MCF 10A (cell line): Measurements from ENCODE around the gene CHRNE. TPM values are rescaled to one million over a fixed set of nuclear protein-coding genes. Genes with fewer than 3 reads are reported as not detected.

Experiments
- BruUV-seq: library from RNA; stranded (reverse); fragments of 400-500 nt; replicated peaks from 2 replicates; lab custom pipeline; 2021; lab: Mats Ljungman, UMichigan
- CTCF ChIA-PET: fragments of 300-600 bp; sonication (Branson Sonifier 250); formaldehyde crosslinking; extraction: SDS; loops from one replicate; lab custom pipeline; 2021; ENCODE audit warnings: antibody characterized with exemption, inconsistent platforms; lab: Yijun Ruan, JAX
- POLR2A ChIA-PET: fragments of 300-600, 350-650 bp; sonication (Branson Sonifier 250); formaldehyde crosslinking; extraction: SDS; loops from one replicate; lab custom pipeline; 2020; ENCODE audit warnings: antibody characterized with exemption, inconsistent platforms; lab: Yijun Ruan, JAX
- DNase-seq: peaks from one replicate; pipeline ENCODE4 v3.0.0-alpha.2; 2018; ENCODE audit not compliant: unreplicated experiment
- H3K27ac Mint-ChIP-seq: one replicate; pipeline ENCODE4 v1.8.0; 2022; ENCODE audit warnings: mild to moderate bottlenecking, low read depth, mixed read lengths; ENCODE audit not compliant: unreplicated experiment
- H3K27me3 Mint-ChIP-seq: one replicate; pipeline ENCODE4 v1.8.0; 2022; ENCODE audit warnings: mixed read lengths; ENCODE audit not compliant: insufficient read depth, unreplicated experiment
- H3K36me3 Mint-ChIP-seq: one replicate; pipeline ENCODE4 v1.8.0; 2022; ENCODE audit warnings: mild to moderate bottlenecking, moderate library complexity, mixed read lengths; ENCODE audit not compliant: insufficient read depth, unreplicated experiment
- H3K4me1 Mint-ChIP-seq: one replicate; pipeline ENCODE4 v1.8.0; 2022; ENCODE audit warnings: mixed read lengths; ENCODE audit not compliant: insufficient read depth, unreplicated experiment
- H3K4me3 Mint-ChIP-seq: one replicate; pipeline ENCODE4 v1.8.0; 2022; ENCODE audit warnings: mild to moderate bottlenecking, moderate library complexity, mixed read lengths; ENCODE audit not compliant: unreplicated experiment
- H3K9me3 Mint-ChIP-seq: one replicate; pipeline ENCODE4 v1.8.0; 2022; ENCODE audit warnings: mixed read lengths; ENCODE audit not compliant: unreplicated experiment
- intact Hi-C: fragments of 100-400 bp; cut with micrococcal nuclease; formaldehyde crosslinking; loops from 2 replicates; pipeline ENCODE4 v1.14.1; 2022
- total RNA-seq: library from RNA; stranded (reverse); gene quantifications from 2 replicates; pipeline ENCODE4 v1.2.3, GENCODE V29; 2022
- TF ChIP-seq, protein P1 (sequence below): fragments of 200-600 bp; IDR thresholded peaks from one replicate; pipeline ENCODE4 v1.8.0; 2022; ENCODE audit warnings: antibody characterized with exemption, mild to moderate bottlenecking; ENCODE audit not compliant: unreplicated experiment

Gene CHRNE
- total RNA-seq, 1 experiment from 2014 or later: not detected

DNA sequence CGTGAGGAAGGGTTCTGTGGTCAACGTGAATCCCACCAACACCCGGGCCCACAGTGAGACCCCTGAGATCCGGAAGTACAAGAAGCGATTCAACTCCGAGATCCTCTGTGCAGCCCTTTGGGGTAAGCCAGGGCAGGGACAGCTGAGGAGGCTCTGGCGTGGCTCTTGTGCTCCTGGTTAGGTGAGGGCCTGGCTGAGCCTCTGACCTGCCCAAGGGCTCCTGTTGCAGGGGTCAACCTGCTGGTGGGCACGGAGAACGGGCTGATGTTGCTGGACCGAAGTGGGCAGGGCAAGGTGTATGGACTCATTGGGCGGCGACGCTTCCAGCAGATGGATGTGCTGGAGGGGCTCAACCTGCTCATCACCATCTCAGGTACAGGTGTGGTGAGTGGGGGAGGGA is 7.8 kb downstream of the CHRNE start:
- Mint-ChIP-seq H3K27ac (no peak overlapping the region), H3K36me3 (peaks cover 71% of the 10 kb centered on the region)

DNA sequence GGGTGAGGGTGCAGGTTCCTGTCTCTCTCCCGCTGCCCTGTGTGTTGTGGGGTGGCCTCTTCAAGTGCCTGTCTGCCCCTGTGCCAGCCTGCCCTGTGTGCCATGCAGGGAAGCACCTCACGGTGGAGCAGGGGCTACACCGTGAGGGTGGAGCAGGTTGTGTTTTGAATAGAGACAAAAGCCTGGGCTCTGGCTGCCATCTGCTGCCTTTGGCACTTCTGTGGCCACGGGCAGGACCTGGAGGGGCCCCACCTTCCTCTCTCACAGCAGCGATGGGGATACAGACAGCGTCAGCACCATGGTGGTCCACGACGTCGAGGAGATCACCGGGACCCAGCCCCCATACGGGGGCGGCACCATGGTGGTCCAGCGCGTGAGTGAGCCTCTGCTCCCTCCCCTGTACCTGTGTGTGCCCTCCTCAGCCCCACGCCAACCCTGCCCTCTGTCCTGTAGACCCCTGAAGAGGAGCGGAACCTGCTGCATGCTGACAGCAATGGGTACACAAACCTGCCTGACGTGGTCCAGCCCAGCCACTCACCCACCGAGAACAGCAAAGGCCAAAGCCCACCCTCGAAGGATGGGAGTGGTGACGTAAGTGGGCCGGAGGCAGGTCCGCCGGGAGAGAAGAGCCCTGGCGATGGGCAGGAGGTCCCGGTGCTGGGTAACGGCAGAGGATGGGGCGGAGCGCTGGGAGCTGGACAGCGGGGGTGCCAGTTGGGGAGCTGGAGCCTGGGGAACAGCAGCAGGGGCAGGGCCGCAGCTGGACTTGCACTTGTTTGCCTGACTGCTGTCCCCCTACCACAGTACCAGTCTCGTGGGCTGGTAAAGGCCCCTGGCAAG is 9.0 kb downstream of the CHRNE start:
- H3K36me3 Mint-ChIP-seq: peaks cover 77% of the 10 kb centered on the region
- no peak for DNase-seq
- CTCF ChIA-PET: interaction anchor here (0.8 to 1.0 kb wide), 2 partner anchors 10 to 141 kb away, joined by 3 to 6 read pairs; partner anchors contain the start of gene CHRNE
- H3K4me3 Mint-ChIP-seq: no peak overlapping the region
- no peaks in the 10 kb centered on the region for H3K27me3 Mint-ChIP-seq
- POLR2A ChIA-PET: no interaction called here
- H3K9me3 Mint-ChIP-seq: no peaks in the 10 kb centered on the region
- intact Hi-C loops: no loop called here
- BruUV-seq: no TSS peak
- TF ChIP-seq, protein P1, sequence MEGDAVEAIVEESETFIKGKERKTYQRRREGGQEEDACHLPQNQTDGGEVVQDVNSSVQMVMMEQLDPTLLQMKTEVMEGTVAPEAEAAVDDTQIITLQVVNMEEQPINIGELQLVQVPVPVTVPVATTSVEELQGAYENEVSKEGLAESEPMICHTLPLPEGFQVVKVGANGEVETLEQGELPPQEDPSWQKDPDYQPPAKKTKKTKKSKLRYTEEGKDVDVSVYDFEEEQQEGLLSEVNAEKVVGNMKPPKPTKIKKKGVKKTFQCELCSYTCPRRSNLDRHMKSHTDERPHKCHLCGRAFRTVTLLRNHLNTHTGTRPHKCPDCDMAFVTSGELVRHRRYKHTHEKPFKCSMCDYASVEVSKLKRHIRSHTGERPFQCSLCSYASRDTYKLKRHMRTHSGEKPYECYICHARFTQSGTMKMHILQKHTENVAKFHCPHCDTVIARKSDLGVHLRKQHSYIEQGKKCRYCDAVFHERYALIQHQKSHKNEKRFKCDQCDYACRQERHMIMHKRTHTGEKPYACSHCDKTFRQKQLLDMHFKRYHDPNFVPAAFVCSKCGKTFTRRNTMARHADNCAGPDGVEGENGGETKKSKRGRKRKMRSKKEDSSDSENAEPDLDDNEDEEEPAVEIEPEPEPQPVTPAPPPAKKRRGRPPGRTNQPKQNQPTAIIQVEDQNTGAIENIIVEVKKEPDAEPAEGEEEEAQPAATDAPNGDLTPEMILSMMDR: no peak
- H3K4me1 Mint-ChIP-seq: no peaks in the 10 kb centered on the region
- H3K27ac Mint-ChIP-seq: no peak overlapping the region

More for the DNA sequence above, 7.8 kb downstream of the CHRNE start:
- DNase-seq: no peak
- TF ChIP-seq, protein P1: no peak
- Mint-ChIP-seq H3K9me3 (no peaks in the 10 kb centered on the region), H3K4me3 (no peak overlapping the region), H3K4me1 (no peaks in the 10 kb centered on the region), H3K27me3 (no peaks in the 10 kb centered on the region)
- CTCF ChIA-PET: interaction anchor here (0.5 to 0.7 kb wide), 2 partner anchors 9 to 105 kb away, joined by 3 read pairs; no protein-coding TSS in a partner anchor
- POLR2A ChIA-PET: interaction anchor here (0.6 to 0.8 kb wide), 2 partner anchors 8 to 105 kb away, joined by 3 read pairs; partner anchors contain the start of gene CHRNE
- intact Hi-C loops: no loop called here
- no TSS peak for BruUV-seq

DNA sequence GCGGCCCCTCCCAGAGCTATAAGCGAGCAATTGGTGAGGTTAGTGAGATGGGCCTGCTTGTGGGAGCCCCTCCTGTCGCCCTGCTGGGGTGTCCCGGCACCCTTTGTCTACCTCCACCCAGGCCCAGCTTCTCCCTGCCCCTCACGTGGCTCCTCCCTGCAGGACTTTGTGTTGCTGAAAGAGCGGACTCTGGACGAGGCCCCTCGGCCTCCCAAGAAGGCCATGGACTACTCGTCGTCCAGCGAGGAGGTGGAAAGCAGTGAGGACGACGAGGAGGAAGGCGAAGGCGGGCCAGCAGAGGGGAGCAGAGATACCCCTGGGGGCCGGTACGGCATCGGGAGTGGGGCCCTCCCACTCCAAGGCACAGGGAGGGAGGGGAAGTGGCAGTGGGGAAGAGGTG is 9.6 kb downstream of the CHRNE start:
- H3K27ac Mint-ChIP-seq: no peak overlapping the region
- intact Hi-C loops: no loop called here
- no peaks in the 10 kb centered on the region for H3K9me3 Mint-ChIP-seq
- no peak overlapping the region for H3K4me3 Mint-ChIP-seq
- peaks cover 78% of the 10 kb centered on the region for H3K36me3 Mint-ChIP-seq
- no peaks in the 10 kb centered on the region for H3K4me1 Mint-ChIP-seq
- BruUV-seq: no TSS peak
- ChIA-PET CTCF (no interaction called here), POLR2A (no interaction called here)
- TF ChIP-seq, protein P1: no peak
- H3K27me3 Mint-ChIP-seq: no peaks in the 10 kb centered on the region
- DNase-seq: no peak

DNA sequence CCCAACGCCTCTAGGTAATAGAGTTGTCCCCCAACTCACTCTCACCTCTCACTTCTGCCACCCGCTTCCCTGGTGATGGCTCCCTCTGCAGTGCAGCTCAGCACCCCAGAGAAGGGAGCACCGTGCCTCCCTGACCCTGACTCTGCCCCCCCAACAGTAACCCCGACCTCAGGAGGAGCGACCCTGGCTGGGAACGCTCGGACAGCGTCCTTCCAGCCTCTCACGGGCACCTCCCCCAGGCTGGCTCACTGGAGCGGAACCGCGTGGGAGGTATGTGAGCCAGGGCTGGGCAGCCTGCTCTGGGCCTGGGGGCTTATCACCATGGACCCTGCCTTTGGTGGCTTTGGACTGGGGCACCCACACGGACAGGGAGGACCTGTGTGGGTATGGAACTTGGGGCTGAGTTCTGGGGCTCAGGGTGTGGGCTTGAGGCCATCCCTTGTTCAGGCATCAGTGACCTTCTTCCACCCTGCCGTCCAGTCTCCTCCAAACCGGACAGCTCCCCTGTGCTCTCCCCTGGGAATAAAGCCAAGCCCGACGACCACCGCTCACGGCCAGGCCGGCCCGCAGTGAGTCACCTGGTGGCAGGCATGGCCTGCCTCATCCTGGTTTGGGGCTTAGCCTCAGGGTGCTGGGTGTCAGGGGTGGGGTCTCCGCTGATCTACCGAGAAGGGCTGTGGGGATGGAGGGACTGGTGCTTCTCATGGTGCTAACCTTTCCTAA is 10.2 kb downstream of the CHRNE start:
- Mint-ChIP-seq H3K9me3 (no peaks in the 10 kb centered on the region), H3K36me3 (peaks cover 78% of the 10 kb centered on the region), H3K27me3 (no peaks in the 10 kb centered on the region), H3K4me3 (no peak overlapping the region), H3K27ac (no peak overlapping the region), H3K4me1 (no peaks in the 10 kb centered on the region)
- intact Hi-C loops: no loop called here
- CTCF ChIA-PET: interaction anchor here (0.6 to 1.0 kb wide), 2 partner anchors 58 to 190 kb away, joined by 3 read pairs; no protein-coding TSS in a partner anchor
- BruUV-seq: no TSS peak
- POLR2A ChIA-PET: interaction anchor here (0.9 to 2.0 kb wide), 3 partner anchors 9 to 161 kb away, joined by 3 to 5 read pairs (median 4); no protein-coding TSS in a partner anchor
- TF ChIP-seq, protein P1: no peak
- DNase-seq: no peak
